ENCODE data around the gene WFDC1. TPM values are rescaled to one million over a fixed set of nuclear protein-coding genes. Genes with fewer than 3 reads are reported as not detected.

Gene WFDC1
- polyA plus RNA-seq, 1 donor = 1.1 TPM

DNA sequence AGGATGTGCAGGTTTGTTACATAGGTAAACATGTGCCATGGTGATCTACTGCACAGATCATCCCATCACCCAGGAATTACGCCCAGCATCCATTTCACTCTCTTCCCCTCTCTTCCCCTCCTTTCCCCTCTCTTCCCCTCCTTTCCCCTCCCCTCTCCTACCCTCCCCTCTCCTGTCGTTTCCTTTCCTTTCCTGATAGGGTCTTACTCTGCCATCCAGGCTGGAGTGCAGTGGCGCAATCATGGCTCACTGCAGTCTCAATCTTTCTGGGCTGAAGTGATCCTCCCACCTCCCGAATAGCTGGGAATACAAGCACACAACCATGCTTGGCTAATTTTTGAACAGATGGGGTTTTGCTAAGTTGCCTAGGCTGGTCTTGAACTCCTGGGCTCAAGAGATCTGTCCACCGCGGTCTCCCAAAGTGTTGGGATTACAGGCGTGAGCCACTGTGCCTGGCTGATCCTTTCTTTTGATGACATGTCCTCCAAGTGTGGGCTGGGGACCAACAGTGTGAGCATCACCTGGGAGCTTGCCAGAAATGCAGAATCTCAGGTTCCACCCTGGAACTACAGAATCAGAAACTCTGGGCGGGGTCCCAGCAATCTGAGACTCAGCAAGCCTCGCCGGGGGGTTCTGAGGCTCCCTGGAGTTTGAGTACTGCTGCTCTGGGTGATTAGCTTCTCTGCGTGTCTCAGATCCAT is 84.5 kb downstream of the WFDC1 start:
- no peak for DNase-seq

Other genes with a start within 250 kb of the WFDC1 start
- 66.1 TPM for gene MBTPS1, start 177.9 kb upstream of the WFDC1 start, polyA plus RNA-seq (ENCODE audit: insufficient read length)
- 13.7 TPM for gene HSDL1, start 149.7 kb upstream of the WFDC1 start, polyA plus RNA-seq (ENCODE audit: insufficient read length)
- gene DNAAF1, start 149.6 kb upstream of the WFDC1 start, polyA plus RNA-seq (ENCODE audit: insufficient read length) = 0.41 TPM
- gene TAF1C, start 107.8 kb upstream of the WFDC1 start, polyA plus RNA-seq (ENCODE audit: insufficient read length) = 34.3 TPM
- 1.4 TPM for gene ADAD2, start 103.7 kb upstream of the WFDC1 start, polyA plus RNA-seq (ENCODE audit: insufficient read length)
- 0.06 TPM for gene KCNG4, start 54.9 kb upstream of the WFDC1 start, polyA plus RNA-seq (ENCODE audit: insufficient read length)
- 1.4 TPM for gene ATP2C2, start 73.7 kb downstream of the WFDC1 start, polyA plus RNA-seq (ENCODE audit: insufficient read length)
- gene MEAK7, start 209.8 kb downstream of the WFDC1 start, polyA plus RNA-seq (ENCODE audit: insufficient read length) = 10.9 TPM

Measured in hindlimb muscle (tissue), 1 donor.